Vagina (tissue), 2 donors: Measurements from ENCODE around the gene FOXRED1.

ENCODE experiments used
- POLR2AphosphoS5 ChIP-seq, 2 donors: sonication (generic); formaldehyde crosslinking; IDR thresholded peaks; one replicate each; pipeline ENCODE4 v1.9.0; 2017; ENCODE audit warnings: antibody characterized with exemption in 2 of 2, mild to moderate bottlenecking in 2 of 2, low read depth in 1 of 2; ENCODE audit not compliant: insufficient read depth in 1 of 2
- TF ChIP-seq, protein P1 (sequence below), 3 experiments: fragments of 450-650 bp in 2 of 3; fragments of 200-600 bp in 1 of 3; sonication (generic) in 1 of 3; IDR thresholded peaks; one replicate each; pipeline ENCODE4 v1.5.1; 2017 to 2019; ENCODE audit warnings: antibody characterized with exemption in 3 of 3, mild to moderate bottlenecking in 2 of 3, moderate library complexity in 2 of 3

DNA sequence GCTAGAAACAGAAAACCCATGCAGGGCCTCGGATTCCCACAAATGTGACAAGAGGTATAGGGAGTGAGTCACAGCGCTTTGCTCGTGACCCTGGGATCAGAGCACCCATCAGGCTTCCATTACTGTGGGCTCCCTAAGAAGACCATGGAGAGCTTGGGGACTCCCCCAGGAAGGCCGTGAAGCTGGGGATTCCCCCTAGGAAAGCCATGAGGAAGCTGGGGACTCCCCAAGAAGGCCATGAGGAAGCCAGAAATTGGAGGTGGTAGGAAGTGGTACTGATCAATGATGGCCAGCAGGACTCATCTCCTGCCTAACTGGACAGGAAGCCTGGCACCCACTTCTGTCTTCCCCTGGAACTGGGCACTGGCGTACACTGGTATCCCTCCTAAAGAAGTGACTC, 24.8 kb downstream of the FOXRED1 start:
- TF ChIP-seq, protein P1, sequence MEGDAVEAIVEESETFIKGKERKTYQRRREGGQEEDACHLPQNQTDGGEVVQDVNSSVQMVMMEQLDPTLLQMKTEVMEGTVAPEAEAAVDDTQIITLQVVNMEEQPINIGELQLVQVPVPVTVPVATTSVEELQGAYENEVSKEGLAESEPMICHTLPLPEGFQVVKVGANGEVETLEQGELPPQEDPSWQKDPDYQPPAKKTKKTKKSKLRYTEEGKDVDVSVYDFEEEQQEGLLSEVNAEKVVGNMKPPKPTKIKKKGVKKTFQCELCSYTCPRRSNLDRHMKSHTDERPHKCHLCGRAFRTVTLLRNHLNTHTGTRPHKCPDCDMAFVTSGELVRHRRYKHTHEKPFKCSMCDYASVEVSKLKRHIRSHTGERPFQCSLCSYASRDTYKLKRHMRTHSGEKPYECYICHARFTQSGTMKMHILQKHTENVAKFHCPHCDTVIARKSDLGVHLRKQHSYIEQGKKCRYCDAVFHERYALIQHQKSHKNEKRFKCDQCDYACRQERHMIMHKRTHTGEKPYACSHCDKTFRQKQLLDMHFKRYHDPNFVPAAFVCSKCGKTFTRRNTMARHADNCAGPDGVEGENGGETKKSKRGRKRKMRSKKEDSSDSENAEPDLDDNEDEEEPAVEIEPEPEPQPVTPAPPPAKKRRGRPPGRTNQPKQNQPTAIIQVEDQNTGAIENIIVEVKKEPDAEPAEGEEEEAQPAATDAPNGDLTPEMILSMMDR (IDR thresholded peaks at IDR 0.05), result no peak
- no peak for TF ChIP-seq POLR2AphosphoS5 (IDR thresholded peaks at IDR 0.05; ENCODE audit: insufficient read depth in 1 of 2, low read depth in 1 of 2)
